NB4 (cell line): ENCODE data around the gene DSCAML1.

Source experiments
- CTCF ChIP-seq: IDR thresholded peaks from one replicate; pipeline ENCODE4 v1.5.1; 2012; ENCODE audit warnings: low read depth, low read length
- TF ChIP-seq, protein P1 (sequence below): IDR thresholded peaks from 2 replicates; pipeline ENCODE4 v1.6.1; 2011; ENCODE audit warnings: low read depth, low read length

DNA sequence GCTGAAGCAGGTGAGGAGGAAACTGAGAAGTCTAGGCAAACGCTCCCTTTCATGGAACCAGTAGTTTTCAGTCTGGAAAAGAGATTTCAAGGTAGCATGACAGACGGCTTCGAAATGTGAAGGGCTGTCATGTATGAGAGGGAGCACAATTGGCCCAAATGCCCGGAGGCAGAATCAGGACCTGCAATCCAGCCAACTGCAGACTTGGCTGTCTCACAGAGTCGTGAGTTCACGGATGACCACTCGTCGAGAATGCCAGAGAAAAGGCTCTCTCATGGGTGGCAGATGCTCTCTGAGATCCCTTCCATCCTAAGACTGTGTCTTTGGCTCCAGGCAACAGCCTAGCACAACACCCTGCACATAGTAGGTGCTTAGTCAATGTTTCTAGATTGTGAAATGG, 134.8 kb downstream of the DSCAML1 start:
- TF ChIP-seq CTCF, result no peak
- TF ChIP-seq, protein P1, sequence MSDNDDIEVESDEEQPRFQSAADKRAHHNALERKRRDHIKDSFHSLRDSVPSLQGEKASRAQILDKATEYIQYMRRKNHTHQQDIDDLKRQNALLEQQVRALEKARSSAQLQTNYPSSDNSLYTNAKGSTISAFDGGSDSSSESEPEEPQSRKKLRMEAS, result no peak
